IMR-90 (cell line): ENCODE measurements around the gene NOL4L. TPM values are rescaled to one million over a fixed set of nuclear protein-coding genes. Genes with fewer than 3 reads are reported as not detected.

Experiments used
- ATAC-seq: fragments of 200-7000 bp; cut with Tn5 transposase; 2 replicates; pipeline ENCODE4 v1.9.1; 2020; ENCODE audit warnings: low read depth, mild to moderate bottlenecking, moderate library complexity
- BruUV-seq: library from RNA; stranded (reverse); fragments of 400-500 nt; replicated peaks from 2 replicates; lab custom pipeline; 2021; lab: Mats Ljungman, UMichigan
- CTCF ChIA-PET: fragments of 300-600 bp; formaldehyde crosslinking; extraction: SDS; loops from one replicate; lab custom pipeline; 2021; ENCODE audit warnings: antibody characterized with exemption; lab: Yijun Ruan, JAX
- POLR2A ChIA-PET: fragments of 300-600 bp; sonication (Branson Sonifier 250); formaldehyde crosslinking; loops from one replicate; lab custom pipeline; 2022; ENCODE audit warnings: antibody characterized with exemption; ENCODE audit not compliant: unreplicated experiment; lab: Charles Lee
- DNase-seq: peaks from one replicate; pipeline ENCODE4 v3.0.0; 2013
- H2AFZ ChIP-seq: replicated peaks from 2 replicates; pipeline ENCODE3; 2013; ENCODE audit warnings: low read length, mild to moderate bottlenecking; ENCODE audit not compliant: poor library complexity
- H2AK5ac ChIP-seq: 2 replicates; pipeline ENCODE4 v1.6.1; 2013; ENCODE audit warnings: low read depth, low read length, inconsistent platforms
- H2AK9ac ChIP-seq: replicated peaks from 2 replicates; pipeline ENCODE3; 2013; ENCODE audit warnings: mild to moderate bottlenecking, low read depth, low read length, moderate library complexity; ENCODE audit not compliant: poor library complexity
- H2BK120ac ChIP-seq: 2 replicates; pipeline ENCODE4 v1.6.1; 2013; ENCODE audit warnings: low read depth, low read length, inconsistent platforms
- H2BK15ac ChIP-seq: 3 replicates; pipeline ENCODE4 v1.6.1; 2013; ENCODE audit warnings: low read depth, low read length, inconsistent platforms
- H2BK20ac ChIP-seq: 2 replicates; pipeline ENCODE4 v1.6.1; 2013; ENCODE audit warnings: low read depth, mild to moderate bottlenecking, inconsistent platforms, low read length, moderate library complexity
- H2BK5ac ChIP-seq: 2 replicates; pipeline ENCODE4 v1.6.1; 2013; ENCODE audit warnings: mild to moderate bottlenecking, low read depth, low read length, inconsistent platforms; ENCODE audit not compliant: poor library complexity, severe bottlenecking
- H3K14ac ChIP-seq: replicated peaks from 2 replicates; pipeline ENCODE4 v1.6.1; 2013; ENCODE audit warnings: low read depth, low read length, inconsistent platforms
- H3K18ac ChIP-seq: 2 replicates; pipeline ENCODE4 v1.6.1; 2013; ENCODE audit warnings: low read depth, low read length, control low read depth
- H3K23ac ChIP-seq: 2 replicates; pipeline ENCODE4 v1.6.1; 2013; ENCODE audit warnings: low read depth, low read length, inconsistent platforms
- H3K27ac ChIP-seq: 2 replicates; pipeline ENCODE4 v1.5.1; 2013; ENCODE audit warnings: mild to moderate bottlenecking, control low read depth, low read length; ENCODE audit not compliant: insufficient read depth
- H3K27me3 ChIP-seq: 2 replicates; pipeline ENCODE4 v1.6.1; 2013; ENCODE audit warnings: low read length; ENCODE audit not compliant: control insufficient read depth, insufficient read depth
- H3K36me3 ChIP-seq: 2 replicates; pipeline ENCODE4 v1.6.1; 2013; ENCODE audit warnings: low read length, mixed read lengths; ENCODE audit not compliant: control insufficient read depth, insufficient read depth
- H3K4ac ChIP-seq: 2 replicates; pipeline ENCODE4 v1.6.1; 2013; ENCODE audit warnings: low read depth, low read length, inconsistent platforms
- H3K4me1 ChIP-seq: 2 replicates; pipeline ENCODE4 v1.6.1; 2013; ENCODE audit warnings: low read length, mixed read lengths; ENCODE audit not compliant: control insufficient read depth, insufficient read depth
- H3K4me2 ChIP-seq: 2 replicates; pipeline ENCODE4 v1.6.1; 2013; ENCODE audit warnings: low read depth, mild to moderate bottlenecking, control low read depth, low read length, moderate library complexity
- H3K4me3 ChIP-seq: 2 replicates; pipeline ENCODE4 v1.5.1; 2013; ENCODE audit warnings: low read depth, mild to moderate bottlenecking, control low read depth, low read length, moderate library complexity; ENCODE audit not compliant: insufficient read depth
- H3K56ac ChIP-seq: 2 replicates; pipeline ENCODE4 v1.6.1; 2013; ENCODE audit warnings: low read length, inconsistent platforms; ENCODE audit not compliant: insufficient read depth; ENCODE audit errors: extremely low read depth
- H3K79me1 ChIP-seq, 2 experiments: 2 replicates each; pipeline ENCODE4 v1.6.1; 2013; ENCODE audit warnings: low read length in 2 of 2, inconsistent platforms in 1 of 2, low read depth in 1 of 2
- H3K9ac ChIP-seq: 2 replicates; pipeline ENCODE4 v1.6.1; 2013; ENCODE audit warnings: low read depth, low read length, control low read depth
- H3K9me1 ChIP-seq: 2 replicates; pipeline ENCODE4 v1.6.1; 2013; ENCODE audit warnings: low read length, inconsistent platforms; ENCODE audit not compliant: insufficient read depth
- H3K9me3 ChIP-seq: 2 replicates; pipeline ENCODE4 v1.6.1; 2013; ENCODE audit warnings: low read length; ENCODE audit not compliant: control insufficient read depth, insufficient read depth
- H4K20me1 ChIP-seq: 2 replicates; pipeline ENCODE4 v1.6.1; 2013; ENCODE audit warnings: low read length, inconsistent platforms; ENCODE audit not compliant: insufficient read depth
- H4K5ac ChIP-seq: 2 replicates; pipeline ENCODE4 v1.6.1; 2013; ENCODE audit warnings: mild to moderate bottlenecking, low read depth, low read length, control low read depth
- H4K8ac ChIP-seq, 2 experiments: 2 replicates each; pipeline ENCODE4 v1.6.1; 2013; ENCODE audit warnings: low read depth in 2 of 2, low read length in 2 of 2, control low read depth in 1 of 2, inconsistent platforms in 1 of 2
- H4K91ac ChIP-seq: 2 replicates; pipeline ENCODE4 v1.6.1; 2013; ENCODE audit warnings: low read depth, low read length, inconsistent platforms; ENCODE audit not compliant: insufficient read depth
- BHLHE40 ChIP-seq: fragments of 150-350 bp; IDR thresholded peaks from 2 replicates; pipeline ENCODE4 v1.6.1; 2016; ENCODE audit warnings: mild to moderate bottlenecking, low read depth, low read length
- CEBPB ChIP-seq: IDR thresholded peaks from 2 replicates; pipeline ENCODE4 v1.6.1; 2012; ENCODE audit warnings: low read depth, low read length, improper control_type of control experiment
- CHD1 ChIP-seq: IDR thresholded peaks from 2 replicates; pipeline ENCODE4 v1.6.1; 2012; ENCODE audit warnings: low read depth, low read length, improper control_type of control experiment
- CTCF ChIP-seq: conservative IDR thresholded peaks from 2 replicates; pipeline ENCODE4 v1.5.1; 2012; ENCODE audit warnings: mild to moderate bottlenecking, low read depth, low read length, improper control_type of control experiment
- FOS ChIP-seq: fragments of 150-350 bp; IDR thresholded peaks from 2 replicates; pipeline ENCODE4 v1.6.1; 2016; ENCODE audit warnings: low read depth, low read length
- MAFK ChIP-seq: IDR thresholded peaks from 2 replicates; pipeline ENCODE4 v1.6.1; 2012; ENCODE audit warnings: low read depth, low read length, improper control_type of control experiment
- MAZ ChIP-seq: IDR thresholded peaks from 2 replicates; pipeline ENCODE4 v1.6.1; 2012; ENCODE audit warnings: low read depth, mild to moderate bottlenecking, low read length, improper control_type of control experiment, moderate library complexity, borderline replicate concordance
- MXI1 ChIP-seq: IDR thresholded peaks from 2 replicates; pipeline ENCODE4 v1.6.1; 2012; ENCODE audit warnings: low read depth, mild to moderate bottlenecking, low read length, moderate library complexity, borderline replicate concordance
- NFE2L2 ChIP-seq: fragments of 150-350 bp; IDR thresholded peaks from 2 replicates; pipeline ENCODE4 v1.6.1; 2016; ENCODE audit warnings: low read depth, mild to moderate bottlenecking, low read length
- POLR2A ChIP-seq: IDR thresholded peaks from 2 replicates; pipeline ENCODE4 v1.6.1; 2012; ENCODE audit warnings: mild to moderate bottlenecking, low read depth, low read length
- RAD21 ChIP-seq: IDR thresholded peaks from 2 replicates; pipeline ENCODE4 v1.6.1; 2012; ENCODE audit warnings: low read length, improper control_type of control experiment
- RCOR1 ChIP-seq: IDR thresholded peaks from 2 replicates; pipeline ENCODE4 v1.6.1; 2012; ENCODE audit warnings: mild to moderate bottlenecking, low read length, improper control_type of control experiment; ENCODE audit not compliant: insufficient replicate concordance
- RFX5 ChIP-seq: IDR thresholded peaks from 2 replicates; pipeline ENCODE4 v1.8.0; 2012; ENCODE audit warnings: low read depth, mild to moderate bottlenecking, low read length, moderate library complexity
- SMC3 ChIP-seq: fragments of 150-350 bp; IDR thresholded peaks from 2 replicates; pipeline ENCODE4 v1.6.1; 2016; ENCODE audit warnings: low read depth, mild to moderate bottlenecking, antibody characterized with exemption, low read length, moderate library complexity
- USF2 ChIP-seq: fragments of 150-350 bp; IDR thresholded peaks from 2 replicates; pipeline ENCODE4 v1.6.1; 2017; ENCODE audit warnings: mild to moderate bottlenecking, antibody characterized with exemption, low read length, low read depth
- WGBS, 2 experiments: methylation state at CpG; one replicate each; pipeline versions ENCODE4 v1.1.5 to v1.1.7; 2013; ENCODE audit warnings: missing lambda C conversion rate in 2 of 2; ENCODE audit not compliant: insufficient read length in 1 of 2; ENCODE audit errors: extremely low coverage in 2 of 2; 5-methylcytosine and 5-hydroxymethylcytosine counted together
- dilution Hi-C: fragments of 300-500 bp; cut with HindIII; formaldehyde crosslinking; loops from one replicate; pipeline ENCODE4 v1.14.3; 2018; ENCODE audit warnings: low sequenced_read_pairs; ENCODE audit not compliant: unreplicated experiment
- in situ Hi-C: fragments of 300-500 bp; cut with MboI; formaldehyde crosslinking; loops from 3 replicates; pipeline ENCODE4 v1.14.3; 2019; ENCODE audit warnings: low sequenced_read_pairs, inconsistent platforms, mixed read lengths
- intact Hi-C: fragments of 100-400 bp; cut with micrococcal nuclease; formaldehyde crosslinking; loops from 2 replicates; pipeline ENCODE4 v1.10.0; 2022
- polyA plus RNA-seq, 3 experiments: library from polyadenylated mRNA; depleted of rRNA; stranded (reverse); fragments of >200 nt; gene quantifications; 2 replicates each; pipeline ENCODE4 v1.2.3, GENCODE V29; 2012; ENCODE audit warnings: low replicate concordance in 1 of 3
- total RNA-seq: library from RNA; depleted of rRNA; stranded (reverse); fragments of >200 nt; gene quantifications from 2 replicates; pipeline ENCODE4 v1.2.3, GENCODE V29; 2012

NOL4L gene
- total and polyA plus RNA-seq, 2 of the 4 experiments (the other 2 are of a cell fraction), result 4.7 to 13.3 TPM

- no peak overlapping the region for H2BK20ac ChIP-seq
- ATAC-seq, result no peak
- H2AK5ac ChIP-seq, result no peak overlapping the region
- H2AFZ ChIP-seq, result no peak overlapping the region
- no peak overlapping the region for H3K56ac ChIP-seq
- H3K4me1 ChIP-seq, result no peaks in the 10 kb centered on the region
- H3K27ac ChIP-seq, result no peak overlapping the region
- no peak overlapping the region for H2BK5ac ChIP-seq
- H3K4me3 ChIP-seq, result no peak overlapping the region
- H4K20me1 ChIP-seq, result no peaks in the 10 kb centered on the region
- no peaks in the 10 kb centered on the region for H3K79me1 ChIP-seq
- dilution Hi-C loops (no loop called here), intact Hi-C loops (loop anchor here (10.0 kb wide), 1 partner anchor 64 kb away; no protein-coding TSS in a partner anchor), in situ Hi-C loops (no loop called here)
- H3K18ac ChIP-seq, result no peak overlapping the region
- BruUV-seq, result no TSS peak
- H3K36me3 ChIP-seq, result no peaks in the 10 kb centered on the region
- no peak overlapping the region for H3K4ac ChIP-seq
- CTCF ChIA-PET, result no interaction called here
- no peak overlapping the region for H2BK15ac ChIP-seq
- no peak overlapping the region for H4K8ac ChIP-seq
- POLR2A ChIA-PET, result no interaction called here
- no peaks in the 10 kb centered on the region for H3K9me3 ChIP-seq
- H2AK9ac ChIP-seq, result no peak overlapping the region
- DNase-seq, result no peak
- H3K9ac ChIP-seq, result no peak overlapping the region
- no peak overlapping the region for H4K91ac ChIP-seq
- H3K14ac ChIP-seq, result no peak overlapping the region
- WGBS, 2 experiments, result no CpG with 5 or more reads among the region's 5 CpGs
- H3K23ac ChIP-seq, result no peak overlapping the region
- peaks cover 58% of the 10 kb centered on the region for H3K27me3 ChIP-seq
- no peak overlapping the region for H2BK120ac ChIP-seq
- H4K5ac ChIP-seq, result no peak overlapping the region
- H3K4me2 ChIP-seq, result no peak overlapping the region
- H3K9me1 ChIP-seq, result no peaks in the 10 kb centered on the region
- no peak for TF ChIP-seq NFE2L2
- no peak for TF ChIP-seq RAD21
- TF ChIP-seq BHLHE40, result no peak
- no peak for TF ChIP-seq RFX5
- no peak for TF ChIP-seq SMC3
- no peak for TF ChIP-seq USF2
- no peak for TF ChIP-seq RCOR1
- TF ChIP-seq MAFK, result no peak
- no peak for TF ChIP-seq POLR2A
- TF ChIP-seq MXI1, result no peak
- no peak for TF ChIP-seq CEBPB
- no peak for TF ChIP-seq MAZ
- TF ChIP-seq CTCF, result no peak
- TF ChIP-seq FOS, result no peak
- no peak for TF ChIP-seq CHD1
Measured at GRCh38 chr20:32621071-32621890, 36.1 kb upstream of the NOL4L start.
